ENCODE results near the gene CKM. TPM values are rescaled to one million over a fixed set of nuclear protein-coding genes. Genes with fewer than 3 reads are reported as not detected.

The CKM gene
- total RNA-seq, 1 experiment from 2014 or later = not detected

- Mint-ChIP-seq H3K4me1 (ENCODE audit: low read depth, unreplicated experiment) (no peaks in the 10 kb centered on the region), H3K36me3 (ENCODE audit: insufficient read depth, unreplicated experiment) (peaks cover 49% of the 10 kb centered on the region), H3K9me3 (ENCODE audit: low read depth, unreplicated experiment) (no peaks in the 10 kb centered on the region), H3K27me3 (ENCODE audit: unreplicated experiment) (no peaks in the 10 kb centered on the region), H3K4me3 (ENCODE audit: low read depth, unreplicated experiment) (no peak overlapping the region), H3K27ac (ENCODE audit: unreplicated experiment) (no peak overlapping the region)
- TF ChIP-seq, protein P1, sequence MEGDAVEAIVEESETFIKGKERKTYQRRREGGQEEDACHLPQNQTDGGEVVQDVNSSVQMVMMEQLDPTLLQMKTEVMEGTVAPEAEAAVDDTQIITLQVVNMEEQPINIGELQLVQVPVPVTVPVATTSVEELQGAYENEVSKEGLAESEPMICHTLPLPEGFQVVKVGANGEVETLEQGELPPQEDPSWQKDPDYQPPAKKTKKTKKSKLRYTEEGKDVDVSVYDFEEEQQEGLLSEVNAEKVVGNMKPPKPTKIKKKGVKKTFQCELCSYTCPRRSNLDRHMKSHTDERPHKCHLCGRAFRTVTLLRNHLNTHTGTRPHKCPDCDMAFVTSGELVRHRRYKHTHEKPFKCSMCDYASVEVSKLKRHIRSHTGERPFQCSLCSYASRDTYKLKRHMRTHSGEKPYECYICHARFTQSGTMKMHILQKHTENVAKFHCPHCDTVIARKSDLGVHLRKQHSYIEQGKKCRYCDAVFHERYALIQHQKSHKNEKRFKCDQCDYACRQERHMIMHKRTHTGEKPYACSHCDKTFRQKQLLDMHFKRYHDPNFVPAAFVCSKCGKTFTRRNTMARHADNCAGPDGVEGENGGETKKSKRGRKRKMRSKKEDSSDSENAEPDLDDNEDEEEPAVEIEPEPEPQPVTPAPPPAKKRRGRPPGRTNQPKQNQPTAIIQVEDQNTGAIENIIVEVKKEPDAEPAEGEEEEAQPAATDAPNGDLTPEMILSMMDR (IDR thresholded peaks at IDR 0.05; ENCODE audit: unreplicated experiment) = no peak
- intact Hi-C loops (cut with micrococcal nuclease; ENCODE audit: unreplicated experiment) = no loop called here
- CTCF ChIA-PET = no interaction called here
- no TSS peak for BruUV-seq (replicated peaks)
- DNase-seq = no peak
These were observed 44.6 kb downstream of the CKM start for GRCh38 chr19:45278087-45278486.

DNA sequence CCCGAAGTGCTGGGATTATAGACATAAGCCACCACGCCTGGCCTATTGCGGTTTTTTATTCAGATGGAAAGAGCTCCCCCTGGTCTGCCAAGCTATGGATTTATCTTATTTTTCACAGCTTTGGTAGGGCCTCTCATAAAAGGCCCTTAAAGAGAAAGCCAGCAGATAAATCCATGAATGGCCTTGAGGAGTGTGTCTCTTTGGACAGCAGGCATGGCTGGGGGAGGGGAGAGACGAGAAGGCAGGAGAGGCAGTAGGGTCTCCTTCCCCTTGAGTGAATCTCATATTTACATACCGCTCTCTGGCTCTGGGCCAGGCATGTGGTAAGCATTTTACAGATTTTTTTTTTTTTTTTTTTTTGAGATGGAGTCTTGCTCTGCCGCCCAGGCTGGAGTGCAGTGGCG lies 46.4 kb downstream of the CKM start:
- Mint-ChIP-seq H3K9me3 (ENCODE audit: low read depth, unreplicated experiment) (no peaks in the 10 kb centered on the region), H3K27ac (ENCODE audit: unreplicated experiment) (no peak overlapping the region), H3K27me3 (ENCODE audit: unreplicated experiment) (no peaks in the 10 kb centered on the region), H3K4me3 (ENCODE audit: low read depth, unreplicated experiment) (no peak overlapping the region), H3K36me3 (ENCODE audit: insufficient read depth, unreplicated experiment) (peaks cover 41% of the 10 kb centered on the region), H3K4me1 (ENCODE audit: low read depth, unreplicated experiment) (no peaks in the 10 kb centered on the region)
- BruUV-seq (replicated peaks) = no TSS peak
- CTCF ChIA-PET = interaction anchor here (0.7 kb wide), 1 partner anchor 22 kb away, joined by 3 read pairs; no protein-coding TSS in a partner anchor
- DNase-seq = no peak
- intact Hi-C loops (cut with micrococcal nuclease; ENCODE audit: unreplicated experiment) = no loop called here
- TF ChIP-seq, protein P1 (IDR thresholded peaks at IDR 0.05; ENCODE audit: unreplicated experiment) = no peak

GRCh38 chr19:45275370-45275971 lies 47.2 kb downstream of the CKM start:
- BruUV-seq (replicated peaks) = no TSS peak
- intact Hi-C loops (cut with micrococcal nuclease; ENCODE audit: unreplicated experiment) = no loop called here
- CTCF ChIA-PET = no interaction called here
- no peaks in the 10 kb centered on the region for H3K4me1 Mint-ChIP-seq (ENCODE audit: low read depth, unreplicated experiment)
- H3K27me3 Mint-ChIP-seq (ENCODE audit: unreplicated experiment) = no peaks in the 10 kb centered on the region
- H3K27ac Mint-ChIP-seq (ENCODE audit: unreplicated experiment) = no peak overlapping the region
- no peaks in the 10 kb centered on the region for H3K9me3 Mint-ChIP-seq (ENCODE audit: low read depth, unreplicated experiment)
- TF ChIP-seq, protein P1 (IDR thresholded peaks at IDR 0.05; ENCODE audit: unreplicated experiment) = no peak
- DNase-seq = no peak
- H3K4me3 Mint-ChIP-seq (ENCODE audit: low read depth, unreplicated experiment) = no peak overlapping the region
- peaks cover 38% of the 10 kb centered on the region for H3K36me3 Mint-ChIP-seq (ENCODE audit: insufficient read depth, unreplicated experiment)

DNA sequence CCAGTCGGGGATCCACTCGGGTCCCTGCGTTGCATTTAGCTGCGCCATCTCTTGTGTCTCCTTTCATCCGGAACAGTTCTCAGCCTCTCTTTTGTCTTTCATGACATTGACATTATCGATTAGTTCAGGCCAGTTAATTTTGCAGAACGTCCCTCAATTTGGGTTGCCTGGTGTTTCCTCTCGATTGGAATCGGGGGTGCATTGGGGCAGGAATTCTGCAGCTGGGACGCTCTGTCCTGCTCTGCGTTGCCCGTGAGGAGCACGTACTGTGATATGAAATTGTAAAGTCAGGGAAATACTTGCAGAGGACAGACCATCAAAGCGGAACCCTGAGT lies 49.2 kb downstream of the CKM start:
- Mint-ChIP-seq H3K27me3 (ENCODE audit: unreplicated experiment) (no peaks in the 10 kb centered on the region), H3K36me3 (ENCODE audit: insufficient read depth, unreplicated experiment) (peaks cover 39% of the 10 kb centered on the region), H3K27ac (ENCODE audit: unreplicated experiment) (no peak overlapping the region), H3K4me3 (ENCODE audit: low read depth, unreplicated experiment) (no peak overlapping the region), H3K9me3 (ENCODE audit: low read depth, unreplicated experiment) (no peaks in the 10 kb centered on the region), H3K4me1 (ENCODE audit: low read depth, unreplicated experiment) (no peaks in the 10 kb centered on the region)
- no peak for DNase-seq
- intact Hi-C loops (cut with micrococcal nuclease; ENCODE audit: unreplicated experiment) = no loop called here
- no TSS peak for BruUV-seq (replicated peaks)
- CTCF ChIA-PET = no interaction called here
- TF ChIP-seq, protein P1 (IDR thresholded peaks at IDR 0.05; ENCODE audit: unreplicated experiment) = no peak

Data from Calu3 (cell line).